ENCODE data around the gene TMEM147.

- TF ChIP-seq MAFK (IDR thresholded peaks at IDR 0.05; ENCODE audit: partially characterized antibody) (no peak), CTCF (IDR thresholded peaks at IDR 0.05) (no peak), POLR2AphosphoS2 (conservative IDR thresholded peaks at IDR 0.05; ENCODE audit: low read length) (no peak), RAD21 (conservative IDR thresholded peaks at IDR 0.05 in 1 of 2, IDR thresholded peaks at IDR 0.05 in 1 of 2) (no peak), MAX (IDR thresholded peaks at IDR 0.05) (0 out of 2 replicates have a peak, but pooled peaks have one; percentile 29)
These were observed 36.3 kb upstream of the TMEM147 start for GRCh38 chr19:35509018-35509652.
